Activated T-helper 1 cell treated with anti-CD3 and anti-CD28 coated beads, Interleukin-12 subunit alpha, Interleukin-12 subunit beta, Interleukin-2, Interleukin-4 antibody, amounts not matched to agents 30 ng/mL and 10 ng/mL and 1 ng/mL, durations not matched to agents 14 hours and 24 hours and 36 hours (primary cell): ENCODE measurements around the gene C1orf198. TPM values are rescaled to one million over a fixed set of nuclear protein-coding genes. Genes with fewer than 3 reads are reported as not detected.

Experiments used
- DNase-seq: peaks from one replicate; pipeline ENCODE4 v3.0.0; 2021; ENCODE audit warnings: low spot score
- H3K27ac Mint-ChIP-seq: one replicate; pipeline ENCODE4 v1.8.0; 2021; ENCODE audit warnings: mild to moderate bottlenecking, mixed read lengths
- H3K27me3 Mint-ChIP-seq: one replicate; pipeline ENCODE4 v1.8.0; 2022; ENCODE audit warnings: mild to moderate bottlenecking, moderate library complexity, mixed read lengths; ENCODE audit not compliant: insufficient read depth
- H3K36me3 Mint-ChIP-seq: one replicate; pipeline ENCODE4 v1.8.0; 2021; ENCODE audit warnings: low read depth, mixed read lengths
- H3K4me1 Mint-ChIP-seq: one replicate; pipeline ENCODE4 v1.8.0; 2021; ENCODE audit warnings: low read depth, mixed read lengths
- H3K4me3 Mint-ChIP-seq: one replicate; pipeline ENCODE4 v1.8.0; 2021; ENCODE audit warnings: mild to moderate bottlenecking, moderate library complexity, mixed read lengths
- H3K9me3 Mint-ChIP-seq: one replicate; pipeline ENCODE4 v1.8.0; 2021; ENCODE audit warnings: mixed read lengths
- intact Hi-C: fragments of 100-400 bp; cut with micrococcal nuclease; formaldehyde crosslinking; loops from one replicate; pipeline ENCODE4 v1.15.1; 2024
- total RNA-seq: library from RNA; stranded (reverse); gene quantifications from 2 replicates; pipeline ENCODE4 v1.2.3, GENCODE V29; 2022

Gene C1orf198
- total RNA-seq, 1 donor from 2014 or later: 14.6 TPM

- H3K27ac Mint-ChIP-seq: no peak overlapping the region
- DNase-seq: no peak
- peaks cover 4% of the 10 kb centered on the region for H3K27me3 Mint-ChIP-seq
- no peaks in the 10 kb centered on the region for H3K4me1 Mint-ChIP-seq
- H3K9me3 Mint-ChIP-seq: no peaks in the 10 kb centered on the region
- no peaks in the 10 kb centered on the region for H3K36me3 Mint-ChIP-seq
- no peak overlapping the region for H3K4me3 Mint-ChIP-seq
- intact Hi-C loops: no loop called here
Measured at GRCh38 chr1:230821346-230821745, 47.0 kb downstream of the C1orf198 start.

GRCh38 chr1:230820568-230820967 is 47.8 kb downstream of the C1orf198 start:
- H3K4me3 Mint-ChIP-seq: no peak overlapping the region
- no peaks in the 10 kb centered on the region for H3K36me3 Mint-ChIP-seq
- H3K27ac Mint-ChIP-seq: no peak overlapping the region
- H3K27me3 Mint-ChIP-seq: peaks cover 6% of the 10 kb centered on the region
- intact Hi-C loops: no loop called here
- no peak for DNase-seq
- no peaks in the 10 kb centered on the region for H3K4me1 Mint-ChIP-seq
- H3K9me3 Mint-ChIP-seq: no peaks in the 10 kb centered on the region

- no peaks in the 10 kb centered on the region for H3K4me1 Mint-ChIP-seq
- H3K36me3 Mint-ChIP-seq: no peaks in the 10 kb centered on the region
- H3K27me3 Mint-ChIP-seq: peaks cover 11% of the 10 kb centered on the region
- no peak overlapping the region for H3K4me3 Mint-ChIP-seq
- no peak overlapping the region for H3K27ac Mint-ChIP-seq
- no peaks in the 10 kb centered on the region for H3K9me3 Mint-ChIP-seq
- intact Hi-C loops: no loop called here
- no peak for DNase-seq
Measured at GRCh38 chr1:230819976-230820375, 48.3 kb downstream of the C1orf198 start.

GRCh38 chr1:230818901-230819300 is 49.4 kb downstream of the C1orf198 start:
- Mint-ChIP-seq H3K27ac (no peak overlapping the region), H3K4me3 (no peak overlapping the region), H3K4me1 (no peaks in the 10 kb centered on the region), H3K27me3 (peaks cover 12% of the 10 kb centered on the region), H3K9me3 (no peaks in the 10 kb centered on the region), H3K36me3 (no peaks in the 10 kb centered on the region)
- DNase-seq: no peak
- intact Hi-C loops: no loop called here

- H3K9me3 Mint-ChIP-seq: peaks cover under 1% of the 10 kb centered on the region
- no peaks in the 10 kb centered on the region for H3K36me3 Mint-ChIP-seq
- no peak for DNase-seq
- H3K4me1 Mint-ChIP-seq: no peaks in the 10 kb centered on the region
- H3K27me3 Mint-ChIP-seq: peaks cover 12% of the 10 kb centered on the region
- H3K27ac Mint-ChIP-seq: no peak overlapping the region
- intact Hi-C loops: no loop called here
- no peak overlapping the region for H3K4me3 Mint-ChIP-seq
Measured at GRCh38 chr1:230818367-230818766, 50.0 kb downstream of the C1orf198 start.

- Mint-ChIP-seq H3K9me3 (peaks cover 12% of the 10 kb centered on the region), H3K4me3 (no peak overlapping the region), H3K36me3 (no peaks in the 10 kb centered on the region), H3K27me3 (peaks cover 12% of the 10 kb centered on the region), H3K4me1 (no peaks in the 10 kb centered on the region), H3K27ac (no peak overlapping the region)
- intact Hi-C loops: no loop called here
- no peak for DNase-seq
Measured at GRCh38 chr1:230816018-230816417, 52.3 kb downstream of the C1orf198 start.

GRCh38 chr1:230814949-230815692 is 53.2 kb downstream of the C1orf198 start:
- no peaks in the 10 kb centered on the region for H3K36me3 Mint-ChIP-seq
- no peak overlapping the region for H3K4me3 Mint-ChIP-seq
- no peaks in the 10 kb centered on the region for H3K4me1 Mint-ChIP-seq
- no peak for DNase-seq
- H3K9me3 Mint-ChIP-seq: peaks cover 12% of the 10 kb centered on the region
- no peak overlapping the region for H3K27ac Mint-ChIP-seq
- peaks cover 12% of the 10 kb centered on the region for H3K27me3 Mint-ChIP-seq
- intact Hi-C loops: no loop called here

GRCh38 chr1:230812568-230812967 is 55.8 kb downstream of the C1orf198 start:
- Mint-ChIP-seq H3K9me3 (peaks cover 12% of the 10 kb centered on the region), H3K36me3 (no peaks in the 10 kb centered on the region), H3K4me1 (no peaks in the 10 kb centered on the region), H3K27ac (no peak overlapping the region), H3K4me3 (no peak overlapping the region), H3K27me3 (peaks cover 10% of the 10 kb centered on the region)
- intact Hi-C loops: no loop called here
- no peak for DNase-seq

GRCh38 chr1:230809256-230809990 is 58.9 kb downstream of the C1orf198 start:
- Mint-ChIP-seq H3K4me3 (no peak overlapping the region), H3K27ac (no peak overlapping the region), H3K9me3 (peaks cover 12% of the 10 kb centered on the region), H3K36me3 (peaks cover 2% of the 10 kb centered on the region), H3K4me1 (no peaks in the 10 kb centered on the region), H3K27me3 (peaks cover 2% of the 10 kb centered on the region)
- no peak for DNase-seq
- intact Hi-C loops: no loop called here

- no peaks in the 10 kb centered on the region for H3K4me1 Mint-ChIP-seq
- H3K27me3 Mint-ChIP-seq: peaks cover 2% of the 10 kb centered on the region
- peaks cover 2% of the 10 kb centered on the region for H3K36me3 Mint-ChIP-seq
- intact Hi-C loops: no loop called here
- DNase-seq: no peak
- peaks cover 11% of the 10 kb centered on the region for H3K9me3 Mint-ChIP-seq
- H3K4me3 Mint-ChIP-seq: no peak overlapping the region
- H3K27ac Mint-ChIP-seq: no peak overlapping the region
Measured at GRCh38 chr1:230808281-230808872, 59.9 kb downstream of the C1orf198 start.

GRCh38 chr1:230807561-230808280 is 60.6 kb downstream of the C1orf198 start:
- Mint-ChIP-seq H3K9me3 (peaks cover 5% of the 10 kb centered on the region), H3K4me1 (no peaks in the 10 kb centered on the region), H3K27me3 (peaks cover 2% of the 10 kb centered on the region), H3K4me3 (no peak overlapping the region), H3K27ac (no peak overlapping the region), H3K36me3 (peaks cover 2% of the 10 kb centered on the region)
- intact Hi-C loops: no loop called here
- no peak for DNase-seq

- Mint-ChIP-seq H3K4me1 (no peaks in the 10 kb centered on the region), H3K4me3 (no peak overlapping the region), H3K36me3 (peaks cover 2% of the 10 kb centered on the region), H3K9me3 (no peaks in the 10 kb centered on the region), H3K27ac (no peak overlapping the region), H3K27me3 (peaks cover 2% of the 10 kb centered on the region)
- DNase-seq: no peak
- intact Hi-C loops: no loop called here
Measured at GRCh38 chr1:230807029-230807428, 61.3 kb downstream of the C1orf198 start.

GRCh38 chr1:230806552-230806951 is 61.8 kb downstream of the C1orf198 start:
- Mint-ChIP-seq H3K27ac (no peak overlapping the region), H3K4me1 (no peaks in the 10 kb centered on the region), H3K36me3 (peaks cover 2% of the 10 kb centered on the region), H3K4me3 (no peak overlapping the region), H3K9me3 (no peaks in the 10 kb centered on the region), H3K27me3 (peaks cover 2% of the 10 kb centered on the region)
- intact Hi-C loops: no loop called here
- DNase-seq: no peak
